HCT116 (cell line): Measurements from ENCODE around the gene TRPM5. TPM values are rescaled to one million over a fixed set of nuclear protein-coding genes. Genes with fewer than 3 reads are reported as not detected.

Source experiments
- ATAC-seq: fragments of 200-7000 bp; cut with Tn5 transposase; 2 replicates; pipeline ENCODE4 v1.9.1; 2020; ENCODE audit warnings: mild to moderate bottlenecking, moderate library complexity
- BruUV-seq: library from RNA; stranded (reverse); fragments of 400-500 nt; replicated peaks from 2 replicates; lab custom pipeline; 2021; lab: Mats Ljungman, UMichigan
- CTCF ChIA-PET: fragments of 300-600 bp; sonication (Branson Sonifier 250); formaldehyde crosslinking; loops from one replicate; lab custom pipeline; 2021; ENCODE audit warnings: antibody characterized with exemption; lab: Charles Lee
- POLR2A ChIA-PET: fragments of 300-600, 350-600 bp; sonication (Branson Sonifier 250); formaldehyde crosslinking; loops from one replicate; lab custom pipeline; 2021; ENCODE audit warnings: antibody characterized with exemption; lab: Charles Lee
- RAD21 ChIA-PET, 2 experiments: fragments of 300-600 bp; sonication (Branson Sonifier 250); formaldehyde crosslinking; loops; one replicate each; lab custom pipeline; 2023; ENCODE audit warnings: low total read pairs in 2 of 2; ENCODE audit not compliant: uncharacterized antibody in 2 of 2, unreplicated experiment in 2 of 2, low non-redundant PET in 1 of 2; lab: Charles Lee
- DNase-seq: peaks from one replicate; pipeline ENCODE4 v3.0.0-alpha.2; 2010; ENCODE audit warnings: low read depth, low spot score
- H2AFZ ChIP-seq: fragments of 200-600 bp; shearing (Covaris generic), sonication (generic); 2 replicates; pipeline ENCODE4 v1.6.1; 2017; ENCODE audit warnings: low read depth, mixed run types, mixed read lengths, antibody characterized with exemption, low read length; ENCODE audit not compliant: poor library complexity, severe bottlenecking
- H3K27ac ChIP-seq: 2 replicates; pipeline ENCODE4 v1.5.1; 2012; ENCODE audit warnings: low read depth, low read length
- H3K27me3 ChIP-seq: fragments of 200-600 bp; sonication (generic); 2 replicates; pipeline ENCODE4 v1.6.1; 2016; ENCODE audit warnings: mixed run types, low read length, mixed read lengths; ENCODE audit not compliant: insufficient read depth
- H3K36me3 ChIP-seq, 2 experiments: fragments of 200-500 bp in 1 of 2; fragments of 200-600 bp in 1 of 2; sonication (Bioruptor generic) in 1 of 2; sonication (generic) in 1 of 2; 2 replicates each; pipeline versions ENCODE4 v1.5.1 to v1.6.1; 2014 to 2016; ENCODE audit warnings: low read length in 2 of 2, inconsistent platforms in 1 of 2, mixed read lengths in 1 of 2, mixed run types in 1 of 2; ENCODE audit not compliant: insufficient read depth in 2 of 2, control insufficient read depth in 1 of 2
- H3K4me1 ChIP-seq, 2 experiments: fragments of 200-600 bp in 1 of 2; sonication (generic) in 1 of 2; 2 replicates each; pipeline versions ENCODE4 v1.5.1 to v1.6.1; 2012 to 2017; ENCODE audit warnings: low read length in 2 of 2, inconsistent platforms in 1 of 2, mild to moderate bottlenecking in 1 of 2, mixed read lengths in 1 of 2, mixed run types in 1 of 2, moderate library complexity in 1 of 2; ENCODE audit not compliant: insufficient read depth in 2 of 2, control insufficient read depth in 1 of 2
- H3K4me2 ChIP-seq: fragments of 200-600 bp; sonication (generic); 2 replicates; pipeline ENCODE4 v1.6.1; 2017; ENCODE audit warnings: mixed run types, low read length, mixed read lengths
- H3K4me3 ChIP-seq, 2 experiments: fragments of 200-600 bp in 1 of 2; sonication (generic) in 1 of 2; replicated peaks in 1 of 2; 2 replicates each; pipeline ENCODE4 v1.5.1; 2011 to 2016; ENCODE audit warnings: low read length in 2 of 2, control low read depth in 1 of 2, low read depth in 1 of 2, mild to moderate bottlenecking in 1 of 2, mixed read lengths in 1 of 2, mixed run types in 1 of 2
- H3K79me2 ChIP-seq: fragments of 200-600 bp; sonication (generic); 2 replicates; pipeline ENCODE4 v1.6.1; 2017; ENCODE audit warnings: mild to moderate bottlenecking, mixed run types, low read length, moderate library complexity, mixed read lengths; ENCODE audit not compliant: insufficient read depth
- H3K9ac ChIP-seq: fragments of 200-600 bp; sonication (generic); 2 replicates; pipeline ENCODE4 v1.6.1; 2016; ENCODE audit warnings: low read length, mixed read lengths
- H3K9me2 ChIP-seq: fragments of 200-600 bp; sonication (generic), shearing (Covaris generic); 2 replicates; pipeline ENCODE4 v1.6.1; 2017; ENCODE audit warnings: mixed run types, mild to moderate bottlenecking, moderate library complexity; ENCODE audit not compliant: insufficient read depth
- H3K9me3 ChIP-seq, 2 experiments: fragments of 200-500 bp in 1 of 2; fragments of 200-600 bp in 1 of 2; sonication (Bioruptor generic) in 1 of 2; sonication (generic) in 1 of 2; 2 replicates each; pipeline ENCODE4 v1.6.1; 2014 to 2017; ENCODE audit warnings: low read length in 2 of 2, mixed read lengths in 2 of 2, inconsistent platforms in 1 of 2, low read depth in 1 of 2, mild to moderate bottlenecking in 1 of 2, mixed run types in 1 of 2, moderate library complexity in 1 of 2; ENCODE audit not compliant: control insufficient read depth in 1 of 2, insufficient read depth in 1 of 2
- H4K20me1 ChIP-seq: fragments of 200-600 bp; sonication (generic), shearing (Covaris generic); 2 replicates; pipeline ENCODE4 v1.6.1; 2017; ENCODE audit warnings: mixed run types, mild to moderate bottlenecking, moderate library complexity; ENCODE audit not compliant: insufficient read depth
- CBX3 ChIP-seq: IDR thresholded peaks from 2 replicates; pipeline ENCODE4 v1.6.1; 2012; ENCODE audit warnings: low read depth
- CEBPB ChIP-seq: IDR thresholded peaks from 2 replicates; pipeline ENCODE4 v1.6.1; 2012; ENCODE audit warnings: low read depth
- EGR1 ChIP-seq: IDR thresholded peaks from 2 replicates; pipeline ENCODE4 v1.6.1; 2012; ENCODE audit warnings: low read depth
- ELF1 ChIP-seq: IDR thresholded peaks from 2 replicates; pipeline ENCODE4 v1.6.1; 2012; ENCODE audit warnings: low read depth, borderline replicate concordance
- FOSL1 ChIP-seq: IDR thresholded peaks from 2 replicates; pipeline ENCODE4 v1.6.1; 2012; ENCODE audit warnings: low read depth
- JUND ChIP-seq: IDR thresholded peaks from 2 replicates; pipeline ENCODE4 v1.6.1; 2012
- POLR2A ChIP-seq: IDR thresholded peaks from 2 replicates; pipeline ENCODE4 v1.7.0; 2011; ENCODE audit warnings: borderline replicate concordance; ENCODE audit not compliant: insufficient read depth, insufficient read length; ENCODE audit errors: extremely low read depth
- POLR2AphosphoS5 ChIP-seq: IDR thresholded peaks from 2 replicates; pipeline ENCODE4 v1.6.1; 2011; ENCODE audit warnings: mild to moderate bottlenecking, low read depth, low read length, moderate library complexity
- RAD21 ChIP-seq: IDR thresholded peaks from 2 replicates; pipeline ENCODE4 v1.6.1; 2012; ENCODE audit warnings: low read depth, mild to moderate bottlenecking
- SP1 ChIP-seq: IDR thresholded peaks from 2 replicates; pipeline ENCODE4 v1.6.1; 2012; ENCODE audit warnings: low read depth
- SRF ChIP-seq: IDR thresholded peaks from 2 replicates; pipeline ENCODE4 v1.6.1; 2012; ENCODE audit warnings: low read depth
- TCF7L2 ChIP-seq: IDR thresholded peaks from 2 replicates; pipeline ENCODE4 v1.7.0; 2011; ENCODE audit warnings: borderline replicate concordance, inconsistent platforms; ENCODE audit not compliant: insufficient read depth, insufficient read length; ENCODE audit errors: extremely low read depth
- ZFX ChIP-seq: fragments of 450-650 bp; IDR thresholded peaks from 2 replicates; pipeline ENCODE4 v1.6.1; 2017
- ZNF274 ChIP-seq: fragments of 200-500 bp; sonication (Bioruptor generic); IDR thresholded peaks from 2 replicates; pipeline ENCODE4 v1.6.1; 2014; ENCODE audit warnings: mild to moderate bottlenecking, low read depth, low read length, inconsistent platforms
- intact Hi-C: fragments of 100-400 bp; cut with micrococcal nuclease; formaldehyde crosslinking; loops from 2 replicates; pipeline ENCODE4 v1.10.0; 2022
- total RNA-seq: library from RNA; stranded (reverse); gene quantifications from one replicate; pipeline ENCODE4 v1.2.1, GENCODE V29; 2021; ENCODE audit not compliant: unreplicated experiment
- TF ChIP-seq, protein P1 (sequence below): IDR thresholded peaks from 2 replicates; pipeline ENCODE4 v1.6.1; 2012; ENCODE audit warnings: low read depth
- TF ChIP-seq, protein P2 (sequence below): IDR thresholded peaks from 2 replicates; pipeline ENCODE4 v1.6.1; 2012

The TRPM5 gene
- total RNA-seq, 1 experiment from 2014 or later, result 0.07 TPM

DNA sequence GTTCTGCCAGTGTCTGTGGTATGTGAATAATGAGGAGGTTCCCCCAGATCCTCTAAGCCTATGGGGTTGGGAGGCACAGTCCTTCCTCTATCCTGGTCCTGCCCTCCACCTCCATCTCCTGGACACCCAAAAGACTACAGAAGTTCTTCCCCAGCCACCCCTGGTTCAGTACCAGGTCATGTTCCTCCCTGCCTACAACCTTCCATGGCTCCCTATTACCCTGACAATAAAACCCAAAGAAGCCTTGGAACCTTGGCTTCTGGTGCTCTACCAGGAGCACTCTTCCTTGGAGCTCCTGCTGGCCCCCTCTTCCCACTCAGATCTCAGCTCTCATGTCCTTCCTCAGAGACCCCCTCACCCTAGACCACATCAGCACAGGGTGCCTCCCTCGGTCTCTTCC, 12.9 kb downstream of the TRPM5 start:
- H3K9me2 ChIP-seq, result no peaks in the 10 kb centered on the region
- H3K4me3 ChIP-seq, result no peak overlapping the region
- H3K27me3 ChIP-seq, result no peaks in the 10 kb centered on the region
- POLR2A ChIA-PET, result no interaction called here
- no peak for TF ChIP-seq FOSL1
- TF ChIP-seq, protein P1, sequence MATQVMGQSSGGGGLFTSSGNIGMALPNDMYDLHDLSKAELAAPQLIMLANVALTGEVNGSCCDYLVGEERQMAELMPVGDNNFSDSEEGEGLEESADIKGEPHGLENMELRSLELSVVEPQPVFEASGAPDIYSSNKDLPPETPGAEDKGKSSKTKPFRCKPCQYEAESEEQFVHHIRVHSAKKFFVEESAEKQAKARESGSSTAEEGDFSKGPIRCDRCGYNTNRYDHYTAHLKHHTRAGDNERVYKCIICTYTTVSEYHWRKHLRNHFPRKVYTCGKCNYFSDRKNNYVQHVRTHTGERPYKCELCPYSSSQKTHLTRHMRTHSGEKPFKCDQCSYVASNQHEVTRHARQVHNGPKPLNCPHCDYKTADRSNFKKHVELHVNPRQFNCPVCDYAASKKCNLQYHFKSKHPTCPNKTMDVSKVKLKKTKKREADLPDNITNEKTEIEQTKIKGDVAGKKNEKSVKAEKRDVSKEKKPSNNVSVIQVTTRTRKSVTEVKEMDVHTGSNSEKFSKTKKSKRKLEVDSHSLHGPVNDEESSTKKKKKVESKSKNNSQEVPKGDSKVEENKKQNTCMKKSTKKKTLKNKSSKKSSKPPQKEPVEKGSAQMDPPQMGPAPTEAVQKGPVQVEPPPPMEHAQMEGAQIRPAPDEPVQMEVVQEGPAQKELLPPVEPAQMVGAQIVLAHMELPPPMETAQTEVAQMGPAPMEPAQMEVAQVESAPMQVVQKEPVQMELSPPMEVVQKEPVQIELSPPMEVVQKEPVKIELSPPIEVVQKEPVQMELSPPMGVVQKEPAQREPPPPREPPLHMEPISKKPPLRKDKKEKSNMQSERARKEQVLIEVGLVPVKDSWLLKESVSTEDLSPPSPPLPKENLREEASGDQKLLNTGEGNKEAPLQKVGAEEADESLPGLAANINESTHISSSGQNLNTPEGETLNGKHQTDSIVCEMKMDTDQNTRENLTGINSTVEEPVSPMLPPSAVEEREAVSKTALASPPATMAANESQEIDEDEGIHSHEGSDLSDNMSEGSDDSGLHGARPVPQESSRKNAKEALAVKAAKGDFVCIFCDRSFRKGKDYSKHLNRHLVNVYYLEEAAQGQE, result no peak
- no peak for TF ChIP-seq JUND
- no peak for TF ChIP-seq TCF7L2
- TF ChIP-seq POLR2A, result no peak
- TF ChIP-seq ZNF274, result no peak
- TF ChIP-seq EGR1, result no peak
- TF ChIP-seq RAD21, result no peak
- TF ChIP-seq CEBPB, result no peak
- TF ChIP-seq ZFX, result no peak
- TF ChIP-seq CBX3, result no peak
- TF ChIP-seq ELF1, result no peak
- TF ChIP-seq SP1, result no peak
- TF ChIP-seq, protein P2, sequence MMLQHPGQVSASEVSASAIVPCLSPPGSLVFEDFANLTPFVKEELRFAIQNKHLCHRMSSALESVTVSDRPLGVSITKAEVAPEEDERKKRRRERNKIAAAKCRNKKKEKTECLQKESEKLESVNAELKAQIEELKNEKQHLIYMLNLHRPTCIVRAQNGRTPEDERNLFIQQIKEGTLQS, result no peak
- no peak for TF ChIP-seq POLR2AphosphoS5
- TF ChIP-seq SRF, result no peak
- no peak overlapping the region for H3K9ac ChIP-seq
- no peaks in the 10 kb centered on the region for H3K79me2 ChIP-seq
- BruUV-seq, result no TSS peak
- intact Hi-C loops, result no loop called here
- CTCF ChIA-PET, result no interaction called here
- H3K9me3 ChIP-seq, result no peaks in the 10 kb centered on the region
- DNase-seq, result no peak
- H3K27ac ChIP-seq, result no peak overlapping the region
- no peaks in the 10 kb centered on the region for H4K20me1 ChIP-seq
- H2AFZ ChIP-seq, result no peak overlapping the region
- RAD21 ChIA-PET, result no interaction called here
- no peak overlapping the region for H3K4me2 ChIP-seq
- H3K4me1 ChIP-seq, result no peaks in the 10 kb centered on the region
- no peak for ATAC-seq
- no peaks in the 10 kb centered on the region for H3K36me3 ChIP-seq
